ENCODE results near the gene NEK6. TPM values are rescaled to one million over a fixed set of nuclear protein-coding genes. Genes with fewer than 3 reads are reported as not detected.

The NEK6 gene
- total RNA-seq, 2 experiments from 2014 or later, result 0.89 to 1.7 TPM

GRCh38 chr9:124348363-124348762, 90.6 kb downstream of the NEK6 start:
- H3K9me3 ChIP-seq (ENCODE audit: control insufficient read depth in 1 of 2, insufficient read depth in 1 of 2, low read length in 2 of 2), result no peaks in the 10 kb centered on the region
- CTCF ChIA-PET, result no interaction called here

DNA sequence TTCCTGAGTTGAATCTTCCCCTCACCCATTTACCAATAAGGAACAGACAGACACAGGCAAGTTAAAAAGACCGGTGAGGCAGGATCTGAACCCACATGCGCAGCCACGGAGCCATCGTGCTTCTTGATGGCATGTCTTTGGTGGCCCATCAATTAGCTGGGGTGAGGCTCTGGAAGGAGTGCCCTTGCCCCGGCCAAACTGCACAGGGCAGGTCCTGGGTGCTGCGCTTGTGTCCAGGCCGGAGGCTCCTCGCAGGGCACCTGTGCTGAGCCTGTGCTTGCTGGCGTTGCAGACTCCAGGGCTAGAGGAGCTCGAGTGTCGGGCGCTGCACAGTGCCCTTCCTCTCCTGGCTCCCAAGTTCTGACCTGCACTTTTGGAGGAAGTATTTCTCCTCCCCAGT, 91.1 kb downstream of the NEK6 start:
- Mint-ChIP-seq H3K36me3 (ENCODE audit: low read depth) (peaks cover 62% of the 10 kb centered on the region), H3K27me3 (no peaks in the 10 kb centered on the region), H3K4me1 (ENCODE audit: low read depth) (no peaks in the 10 kb centered on the region), H3K9me3 (no peaks in the 10 kb centered on the region), H3K27ac (no peak overlapping the region), H3K4me3 (no peak overlapping the region)
- Histone ChIP-seq H3K36me3 (ENCODE audit: insufficient read depth, low read length) (peaks cover 46% of the 10 kb centered on the region), H3K4me3 (ENCODE audit: low read length) (no peak overlapping the region), H3K27me3 (ENCODE audit: control insufficient read depth in 1 of 2, insufficient read depth in 2 of 2, low read length in 2 of 2) (no peaks in the 10 kb centered on the region), H3K4me1 (ENCODE audit: insufficient read depth, low read length) (no peaks in the 10 kb centered on the region), H3K27ac (ENCODE audit: low read depth in 1 of 2, low read length in 2 of 2) (no peak overlapping the region), H3K9me3 (ENCODE audit: control insufficient read depth in 1 of 2, insufficient read depth in 1 of 2, low read length in 2 of 2) (no peaks in the 10 kb centered on the region)
- CTCF ChIA-PET, result no interaction called here
- TF ChIP-seq, protein P1, sequence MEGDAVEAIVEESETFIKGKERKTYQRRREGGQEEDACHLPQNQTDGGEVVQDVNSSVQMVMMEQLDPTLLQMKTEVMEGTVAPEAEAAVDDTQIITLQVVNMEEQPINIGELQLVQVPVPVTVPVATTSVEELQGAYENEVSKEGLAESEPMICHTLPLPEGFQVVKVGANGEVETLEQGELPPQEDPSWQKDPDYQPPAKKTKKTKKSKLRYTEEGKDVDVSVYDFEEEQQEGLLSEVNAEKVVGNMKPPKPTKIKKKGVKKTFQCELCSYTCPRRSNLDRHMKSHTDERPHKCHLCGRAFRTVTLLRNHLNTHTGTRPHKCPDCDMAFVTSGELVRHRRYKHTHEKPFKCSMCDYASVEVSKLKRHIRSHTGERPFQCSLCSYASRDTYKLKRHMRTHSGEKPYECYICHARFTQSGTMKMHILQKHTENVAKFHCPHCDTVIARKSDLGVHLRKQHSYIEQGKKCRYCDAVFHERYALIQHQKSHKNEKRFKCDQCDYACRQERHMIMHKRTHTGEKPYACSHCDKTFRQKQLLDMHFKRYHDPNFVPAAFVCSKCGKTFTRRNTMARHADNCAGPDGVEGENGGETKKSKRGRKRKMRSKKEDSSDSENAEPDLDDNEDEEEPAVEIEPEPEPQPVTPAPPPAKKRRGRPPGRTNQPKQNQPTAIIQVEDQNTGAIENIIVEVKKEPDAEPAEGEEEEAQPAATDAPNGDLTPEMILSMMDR (IDR thresholded peaks at IDR 0.05), result no peak
- DNase-seq (peak in 1 of 14 experiments; percentile 28), ATAC-seq (ENCODE audit: poor library complexity) (no peak)
- intact Hi-C loops (cut with DNase I, micrococcal nuclease), result no loop called here
- POLR2A ChIA-PET, result no interaction called here

More at GRCh38 chr9:124348363-124348762, 90.6 kb downstream of the NEK6 start:
- no peaks in the 10 kb centered on the region for H3K4me1 Mint-ChIP-seq (ENCODE audit: low read depth)
- H3K9me3 Mint-ChIP-seq, result no peaks in the 10 kb centered on the region
- no peak overlapping the region for H3K4me3 ChIP-seq (ENCODE audit: low read length)
- H3K27me3 Mint-ChIP-seq, result no peaks in the 10 kb centered on the region
- no peak for DNase-seq
- no peak for ATAC-seq (ENCODE audit: poor library complexity)
- H3K4me1 ChIP-seq (ENCODE audit: insufficient read depth, low read length), result no peaks in the 10 kb centered on the region
- intact Hi-C loops (cut with DNase I, micrococcal nuclease), result no loop called here
- TF ChIP-seq, protein P1 (IDR thresholded peaks at IDR 0.05), result no peak
- POLR2A ChIA-PET, result no interaction called here
- H3K36me3 ChIP-seq (ENCODE audit: insufficient read depth, low read length), result peaks cover 41% of the 10 kb centered on the region
- peaks cover 58% of the 10 kb centered on the region for H3K36me3 Mint-ChIP-seq (ENCODE audit: low read depth)
- H3K27me3 ChIP-seq (ENCODE audit: control insufficient read depth in 1 of 2, insufficient read depth in 2 of 2, low read length in 2 of 2), result no peaks in the 10 kb centered on the region
- H3K27ac ChIP-seq (ENCODE audit: low read depth in 1 of 2, low read length in 2 of 2), result no peak overlapping the region
- no peak overlapping the region for H3K4me3 Mint-ChIP-seq
- H3K27ac Mint-ChIP-seq, result no peak overlapping the region

GRCh38 chr9:124349267-124349666, 91.5 kb downstream of the NEK6 start:
- ATAC-seq (ENCODE audit: poor library complexity) (no peak), DNase-seq (peak in 1 of 14 experiments; percentile 24)
- Mint-ChIP-seq H3K27ac (no peak overlapping the region), H3K27me3 (no peaks in the 10 kb centered on the region), H3K9me3 (no peaks in the 10 kb centered on the region), H3K4me1 (ENCODE audit: low read depth) (no peaks in the 10 kb centered on the region), H3K36me3 (ENCODE audit: low read depth) (peaks cover 67% of the 10 kb centered on the region), H3K4me3 (no peak overlapping the region)
- POLR2A ChIA-PET, result no interaction called here
- CTCF ChIA-PET, result no interaction called here
- Histone ChIP-seq H3K27ac (ENCODE audit: low read depth in 1 of 2, low read length in 2 of 2) (no peak overlapping the region), H3K4me1 (ENCODE audit: insufficient read depth, low read length) (no peaks in the 10 kb centered on the region), H3K36me3 (ENCODE audit: insufficient read depth, low read length) (peaks cover 50% of the 10 kb centered on the region), H3K9me3 (ENCODE audit: control insufficient read depth in 1 of 2, insufficient read depth in 1 of 2, low read length in 2 of 2) (no peaks in the 10 kb centered on the region), H3K27me3 (ENCODE audit: control insufficient read depth in 1 of 2, insufficient read depth in 2 of 2, low read length in 2 of 2) (no peaks in the 10 kb centered on the region), H3K4me3 (ENCODE audit: low read length) (no peak overlapping the region)
- intact Hi-C loops (cut with DNase I, micrococcal nuclease), result no loop called here
- TF ChIP-seq, protein P1 (IDR thresholded peaks at IDR 0.05), result no peak
